Right lobe of liver (tissue), 6 donors: ENCODE data around the gene SCG3. TPM values are rescaled to one million over a fixed set of nuclear protein-coding genes. Genes with fewer than 3 reads are reported as not detected.

Experiments used
- ATAC-seq, 4 donors: fragments of 200-7000 bp; cut with Tn5 transposase; one replicate each; pipeline ENCODE4 v1.9.1; 2020; ENCODE audit warnings: mild to moderate bottlenecking in 4 of 4, moderate library complexity in 4 of 4
- DNase-seq, 3 donors: peaks; one replicate each; pipeline ENCODE4 v3.0.0-alpha.2; 2020
- H3K27ac ChIP-seq, 3 donors: fragments of 200-600 bp; one replicate each; pipeline ENCODE4 v1.8.0; 2022
- H3K27me3 ChIP-seq, 2 donors: fragments of 200-600 bp; one replicate each; pipeline ENCODE4 v1.8.0; 2022
- H3K36me3 ChIP-seq, 4 donors: fragments of 200-600 bp; sonication (generic) in 1 of 4; one replicate each; pipeline versions ENCODE4 v1.5.1 to v1.8.0; 2017 to 2022; ENCODE audit warnings: control low read depth in 1 of 4
- H3K4me1 ChIP-seq, 4 donors: fragments of 200-600 bp; sonication (generic) in 1 of 4; one replicate each; pipeline versions ENCODE4 v1.5.1 to v1.8.0; 2017 to 2022; ENCODE audit warnings: control low read depth in 1 of 4
- H3K4me3 ChIP-seq, 3 donors: fragments of 200-600 bp; one replicate each; pipeline ENCODE4 v1.8.0; 2022
- H3K9me3 ChIP-seq, 4 donors: fragments of 200-600 bp; sonication (generic) in 1 of 4; one replicate each; pipeline versions ENCODE4 v1.5.1 to v1.8.0; 2017 to 2022; ENCODE audit warnings: control low read depth in 1 of 4
- CTCF ChIP-seq, 4 donors: fragments of 200-600 bp in 3 of 4; fragments of 450-650 bp in 1 of 4; IDR thresholded peaks; one replicate each; pipeline versions ENCODE4 v1.5.1 to v1.8.0; 2016 to 2022; ENCODE audit warnings: antibody characterized with exemption in 4 of 4, mild to moderate bottlenecking in 2 of 4
- POLR2A ChIP-seq: fragments of 450-650 bp; IDR thresholded peaks from one replicate; pipeline ENCODE4 v1.6.1; 2017; ENCODE audit warnings: antibody characterized with exemption, mild to moderate bottlenecking
- WGBS: methylation state at CpG from one replicate; pipeline ENCODE4 v1.1.6; 2018; ENCODE audit warnings: low coverage, low lambda C conversion rate; ENCODE audit not compliant: insufficient coverage; ENCODE audit errors: missing lambda C conversion rate; 5-methylcytosine and 5-hydroxymethylcytosine counted together
- intact Hi-C, 2 donors: fragments of 100-400 bp; cut with DNase I; formaldehyde crosslinking; loops; one replicate each; pipeline versions ENCODE4 v1.11.2 to v1.14.1; 2022
- total RNA-seq, 6 experiments: library from RNA; depleted of rRNA in 2 of 6; stranded (reverse); fragments of >200 nt in 2 of 6; fragmentation: NEBNext Ultra II Directional in 3 of 6; extraction: Animal tissue kit (Norgen Biotek cat#: 25700) in 3 of 6; gene quantifications; one replicate each; pipeline versions ENCODE4 v1.1.0 to v1.2.4, GENCODE V29; 2016 to 2023
- donor health status: DM: no; HTN: yes; CAD: no.
- donor health status: DM: no; HTN: no; CAD: no.
- donor health status: DM: no; HTN: no; CAD: no.
- donor health status: DM: no; HTN: yes; CAD: no.
- donor health status: DM: no; HTN: yes; CAD: no.

SCG3 gene
- total RNA-seq, 6 experiments from 2014 or later: not detected

DNA sequence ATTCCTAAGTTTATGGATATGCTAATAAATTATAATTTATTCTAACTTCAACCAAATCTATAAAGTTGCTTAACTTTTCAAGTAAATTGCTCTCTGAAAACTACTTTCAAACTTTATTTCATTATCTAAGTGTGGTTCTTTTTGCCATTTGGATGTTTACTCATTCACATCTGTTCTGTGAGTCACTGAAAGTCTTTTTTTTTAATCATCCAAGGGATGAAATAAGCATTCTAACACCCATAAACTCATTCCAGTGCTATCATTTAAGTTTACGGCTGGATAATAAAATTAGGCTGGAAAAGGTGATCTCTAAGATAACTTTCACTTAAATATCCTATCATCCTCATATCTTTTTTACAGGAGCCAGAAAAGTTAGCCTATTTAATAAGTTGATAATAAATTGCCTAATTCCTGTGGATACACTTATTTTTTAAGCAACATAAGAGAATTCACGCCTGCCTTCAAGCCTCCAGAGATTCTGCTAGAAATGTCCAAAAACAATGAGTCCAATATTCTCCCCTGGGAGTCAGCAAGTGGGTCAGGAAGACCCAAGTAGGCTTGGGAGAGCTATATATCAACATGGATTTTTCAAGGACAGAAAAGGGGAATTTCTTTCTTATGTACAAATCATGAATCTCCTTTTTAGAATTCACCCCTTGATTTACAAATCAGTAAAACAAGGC is 25.8 kb downstream of the SCG3 start:
- DNase-seq: no peak
- no peaks in the 10 kb centered on the region for H3K27me3 ChIP-seq
- TF ChIP-seq POLR2A: no peak
- no peak for TF ChIP-seq CTCF (IDR thresholded peaks at IDR 0.05)
- H3K4me3 ChIP-seq: no peak overlapping the region
- intact Hi-C loops: no loop called here
- 69% methylated on average over 2 of the region's 2 CpGs for WGBS
- ATAC-seq: no peak
- no peaks in the 10 kb centered on the region for H3K36me3 ChIP-seq
- no peaks in the 10 kb centered on the region for H3K4me1 ChIP-seq
- no peaks in the 10 kb centered on the region for H3K9me3 ChIP-seq
- H3K27ac ChIP-seq: no peak overlapping the region

DNA sequence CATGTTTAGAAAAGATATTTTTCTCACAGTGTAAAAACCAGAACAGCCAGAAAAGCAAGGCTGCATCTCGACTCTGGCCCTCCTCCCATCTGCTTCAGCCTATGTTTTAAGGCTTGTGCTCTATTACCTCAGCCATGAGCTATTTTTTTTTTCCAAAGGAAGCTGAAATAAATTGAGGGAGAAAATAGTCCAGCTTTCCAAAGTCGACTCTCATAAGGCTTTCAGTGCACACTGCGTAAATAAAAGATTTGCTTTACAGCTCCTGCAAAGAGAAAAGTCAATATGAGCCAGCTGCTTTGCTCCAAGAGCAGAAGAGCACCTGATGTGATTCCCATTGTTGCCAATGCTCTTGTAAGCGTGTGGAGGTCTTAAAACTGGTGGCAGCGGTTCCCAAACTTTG is 26.7 kb downstream of the SCG3 start:
- 59% methylated on average over 5 of the region's 5 CpGs for WGBS
- no peak for DNase-seq
- no peak overlapping the region for H3K27ac ChIP-seq
- H3K4me1 ChIP-seq: no peaks in the 10 kb centered on the region
- H3K4me3 ChIP-seq: no peak overlapping the region
- intact Hi-C loops: no loop called here
- no peaks in the 10 kb centered on the region for H3K9me3 ChIP-seq
- H3K27me3 ChIP-seq: no peaks in the 10 kb centered on the region
- no peak for ATAC-seq
- TF ChIP-seq CTCF (IDR thresholded peaks at IDR 0.05) (no peak), POLR2A (no peak)
- no peaks in the 10 kb centered on the region for H3K36me3 ChIP-seq

GRCh38 chr15:51709031-51709430 is 27.7 kb downstream of the SCG3 start:
- no peaks in the 10 kb centered on the region for H3K9me3 ChIP-seq
- ATAC-seq: no peak
- no peak overlapping the region for H3K27ac ChIP-seq
- intact Hi-C loops: no loop called here
- no peak for DNase-seq
- H3K4me1 ChIP-seq: no peaks in the 10 kb centered on the region
- 93% methylated on average over 3 of the region's 5 CpGs for WGBS
- H3K4me3 ChIP-seq: no peak overlapping the region
- H3K27me3 ChIP-seq: no peaks in the 10 kb centered on the region
- TF ChIP-seq POLR2A (no peak), CTCF (IDR thresholded peaks at IDR 0.05) (no peak)
- no peaks in the 10 kb centered on the region for H3K36me3 ChIP-seq

DNA sequence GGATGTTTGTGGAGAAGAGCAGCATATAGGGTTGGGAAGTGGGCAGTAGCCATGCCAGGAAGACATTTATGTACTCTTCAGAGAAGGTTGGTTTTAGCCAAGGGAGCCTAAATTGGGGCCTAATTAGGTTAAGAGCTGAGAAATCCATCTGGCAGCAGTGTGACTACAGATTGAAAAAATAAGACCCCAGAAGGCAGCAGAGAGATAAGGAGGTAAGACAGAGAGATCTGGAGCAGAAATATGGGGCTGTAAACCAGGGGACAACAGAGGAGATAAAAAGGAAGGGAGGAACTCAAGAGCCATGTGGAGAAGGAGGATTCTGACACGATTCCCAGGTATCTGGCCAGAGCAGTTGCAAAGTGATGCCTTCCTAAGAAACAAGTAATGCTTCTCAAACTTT is 32.9 kb downstream of the SCG3 start:
- no CpG with 5 or more reads among the region's 1 CpG for WGBS
- H3K4me3 ChIP-seq: no peak overlapping the region
- no peak overlapping the region for H3K27ac ChIP-seq
- no peak for TF ChIP-seq CTCF (IDR thresholded peaks at IDR 0.05)
- TF ChIP-seq POLR2A: no peak
- no peaks in the 10 kb centered on the region for H3K4me1 ChIP-seq
- ATAC-seq: no peak
- no peaks in the 10 kb centered on the region for H3K27me3 ChIP-seq
- H3K36me3 ChIP-seq: no peaks in the 10 kb centered on the region
- intact Hi-C loops: no loop called here
- H3K9me3 ChIP-seq: no peaks in the 10 kb centered on the region
- DNase-seq: no peak
